Measurements from ENCODE around the gene TMEM131L. TPM values are rescaled to one million over a fixed set of nuclear protein-coding genes. Genes with fewer than 3 reads are reported as not detected.

TMEM131L gene
- total RNA-seq, 3 donors from 2014 or later (not counting 1 experiment from before 2014, with no cell fraction given) = 67.8 to 105 (median 71.1) TPM

DNA sequence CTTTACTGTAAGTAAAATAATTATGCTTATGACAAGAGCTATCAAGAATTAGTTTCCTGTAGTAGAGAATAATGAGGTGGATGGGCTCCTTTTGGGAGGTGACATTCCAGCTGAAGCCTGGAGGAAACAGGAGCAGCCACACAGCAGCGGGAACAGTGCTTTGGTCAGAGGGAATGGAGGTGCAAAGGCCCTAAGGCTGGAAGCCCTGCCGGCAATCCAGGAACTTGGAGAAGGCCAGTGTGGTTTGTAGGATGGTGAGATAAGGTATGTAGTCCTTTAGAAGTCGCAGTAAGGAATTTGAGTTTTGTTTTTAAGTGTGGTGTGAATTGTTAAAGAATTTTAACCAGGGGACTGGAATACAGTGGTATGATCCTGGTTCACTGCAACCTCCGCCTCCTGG, 8.1 kb downstream of the TMEM131L start:
- H3K4me1 ChIP-seq (ENCODE audit: control insufficient read depth, insufficient read depth, low read length) = peaks cover 36% of the 10 kb centered on the region
- intact Hi-C loops (cut with micrococcal nuclease) = no loop called here
- no peak overlapping the region for H3K4me3 ChIP-seq (ENCODE audit: low read length)
- H3K9me3 ChIP-seq (ENCODE audit: control insufficient read depth, insufficient read depth, low read length) = no peaks in the 10 kb centered on the region
- ATAC-seq = no peak
- no peaks in the 10 kb centered on the region for H3K27me3 ChIP-seq (ENCODE audit: control insufficient read depth, insufficient read depth, low read length)
- H3K36me3 Mint-ChIP-seq = peaks cover 15% of the 10 kb centered on the region
- H3K27ac Mint-ChIP-seq = peak overlapping the region; percentile 96 to 98
- H3K4me3 Mint-ChIP-seq = peak overlapping the region; percentile 17
- no peak for DNase-seq
- TF ChIP-seq, protein P1, sequence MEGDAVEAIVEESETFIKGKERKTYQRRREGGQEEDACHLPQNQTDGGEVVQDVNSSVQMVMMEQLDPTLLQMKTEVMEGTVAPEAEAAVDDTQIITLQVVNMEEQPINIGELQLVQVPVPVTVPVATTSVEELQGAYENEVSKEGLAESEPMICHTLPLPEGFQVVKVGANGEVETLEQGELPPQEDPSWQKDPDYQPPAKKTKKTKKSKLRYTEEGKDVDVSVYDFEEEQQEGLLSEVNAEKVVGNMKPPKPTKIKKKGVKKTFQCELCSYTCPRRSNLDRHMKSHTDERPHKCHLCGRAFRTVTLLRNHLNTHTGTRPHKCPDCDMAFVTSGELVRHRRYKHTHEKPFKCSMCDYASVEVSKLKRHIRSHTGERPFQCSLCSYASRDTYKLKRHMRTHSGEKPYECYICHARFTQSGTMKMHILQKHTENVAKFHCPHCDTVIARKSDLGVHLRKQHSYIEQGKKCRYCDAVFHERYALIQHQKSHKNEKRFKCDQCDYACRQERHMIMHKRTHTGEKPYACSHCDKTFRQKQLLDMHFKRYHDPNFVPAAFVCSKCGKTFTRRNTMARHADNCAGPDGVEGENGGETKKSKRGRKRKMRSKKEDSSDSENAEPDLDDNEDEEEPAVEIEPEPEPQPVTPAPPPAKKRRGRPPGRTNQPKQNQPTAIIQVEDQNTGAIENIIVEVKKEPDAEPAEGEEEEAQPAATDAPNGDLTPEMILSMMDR (IDR thresholded peaks at IDR 0.05) = no peak
- no peak overlapping the region for H3K27ac ChIP-seq (ENCODE audit: low read length)
- peaks cover 41% of the 10 kb centered on the region for H3K36me3 ChIP-seq (ENCODE audit: control insufficient read depth, insufficient read depth, low read length)
- peaks cover 58 to 79% of the 10 kb centered on the region in 2 donors for H3K4me1 Mint-ChIP-seq
- H3K27me3 Mint-ChIP-seq (ENCODE audit: low read depth in 2 of 2) = no peaks in the 10 kb centered on the region
- 98% methylated on average over 4 of the region's 4 CpGs for WGBS (ENCODE audit: insufficient coverage)
- H3K9me3 Mint-ChIP-seq = no peaks in the 10 kb centered on the region

DNA sequence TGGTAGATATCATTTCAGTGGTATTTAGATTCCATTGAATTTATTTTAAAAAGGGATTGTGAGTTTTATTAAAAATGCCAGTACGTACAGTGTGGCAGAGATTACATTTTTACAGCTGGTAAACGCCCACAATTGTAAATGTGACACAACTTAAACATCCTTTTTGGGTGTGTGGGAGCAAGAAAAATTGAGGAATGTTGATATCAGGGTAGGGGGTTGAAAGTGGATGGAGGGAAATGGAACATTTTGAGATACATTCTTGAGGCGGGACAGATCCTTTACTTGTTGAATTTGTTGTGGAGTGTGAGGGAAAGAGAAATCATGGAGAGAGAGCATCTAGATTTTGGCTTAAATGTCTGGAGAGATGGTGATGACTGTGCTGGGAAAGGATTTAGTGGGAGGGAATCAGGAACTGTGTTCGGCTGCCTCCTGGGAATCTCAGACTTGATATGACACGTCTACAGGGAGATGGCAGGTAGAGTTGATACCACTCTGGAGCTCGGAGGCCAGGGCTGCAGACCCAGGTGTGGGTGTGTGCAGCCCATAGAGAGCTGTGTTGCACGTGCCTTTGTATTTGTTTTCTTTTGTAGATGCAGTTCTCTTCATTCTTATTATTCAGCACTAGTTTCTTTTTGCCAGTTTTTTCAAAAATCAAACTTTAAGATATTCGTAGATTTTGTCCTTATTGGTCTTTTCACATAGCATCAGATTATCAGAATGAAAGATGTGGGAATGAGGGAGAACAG, 10.8 kb downstream of the TMEM131L start:
- Histone ChIP-seq H3K9me3 (ENCODE audit: control insufficient read depth, insufficient read depth, low read length) (no peaks in the 10 kb centered on the region), H3K36me3 (ENCODE audit: control insufficient read depth, insufficient read depth, low read length) (peaks cover 47% of the 10 kb centered on the region), H3K4me1 (ENCODE audit: control insufficient read depth, insufficient read depth, low read length) (peaks cover 29% of the 10 kb centered on the region), H3K27me3 (ENCODE audit: control insufficient read depth, insufficient read depth, low read length) (no peaks in the 10 kb centered on the region), H3K4me3 (ENCODE audit: low read length) (no peak overlapping the region), H3K27ac (ENCODE audit: low read length) (no peak overlapping the region)
- TF ChIP-seq, protein P1 (IDR thresholded peaks at IDR 0.05) = no peak
- peaks cover 47 to 65% of the 10 kb centered on the region in 2 donors for H3K4me1 Mint-ChIP-seq
- intact Hi-C loops (cut with micrococcal nuclease) = no loop called here
- no peaks in the 10 kb centered on the region for H3K27me3 Mint-ChIP-seq (ENCODE audit: low read depth in 2 of 2)
- H3K36me3 Mint-ChIP-seq = peaks cover 11% of the 10 kb centered on the region
- ATAC-seq = no peak
- peak overlapping the region; percentile 42 to 56 for H3K27ac Mint-ChIP-seq
- no peak for DNase-seq
- 86% methylated on average over 6 of the region's 8 CpGs for WGBS (ENCODE audit: insufficient coverage)
- H3K4me3 Mint-ChIP-seq = no peak overlapping the region
- H3K9me3 Mint-ChIP-seq = no peaks in the 10 kb centered on the region

DNA sequence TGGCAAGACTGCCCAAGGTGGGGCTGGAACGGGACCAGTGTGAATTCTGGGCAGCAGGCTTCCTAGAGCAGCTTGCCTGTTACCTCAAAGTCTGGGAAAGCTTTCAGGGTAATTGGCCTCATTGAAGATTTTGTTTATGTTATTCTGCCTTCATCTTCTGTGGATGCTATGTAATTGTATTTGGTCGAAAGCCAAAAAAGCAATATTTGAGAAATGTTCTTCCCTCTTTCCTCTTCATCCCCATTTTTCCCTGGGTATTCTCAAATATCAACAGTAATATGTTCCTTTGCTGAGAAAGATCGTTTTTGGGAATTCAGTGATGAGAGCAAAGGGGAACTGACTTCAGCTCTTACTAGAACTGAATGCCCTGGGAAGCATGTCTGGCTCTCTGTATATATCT, 12.9 kb downstream of the TMEM131L start:
- intact Hi-C loops (cut with micrococcal nuclease) = no loop called here
- peaks cover 7% of the 10 kb centered on the region for H3K36me3 Mint-ChIP-seq
- WGBS (ENCODE audit: insufficient coverage) = 68% methylated on average over 2 of the region's 3 CpGs
- Histone ChIP-seq H3K27ac (ENCODE audit: low read length) (no peak overlapping the region), H3K36me3 (ENCODE audit: control insufficient read depth, insufficient read depth, low read length) (peaks cover 44% of the 10 kb centered on the region), H3K4me3 (ENCODE audit: low read length) (no peak overlapping the region), H3K9me3 (ENCODE audit: control insufficient read depth, insufficient read depth, low read length) (no peaks in the 10 kb centered on the region), H3K27me3 (ENCODE audit: control insufficient read depth, insufficient read depth, low read length) (no peaks in the 10 kb centered on the region), H3K4me1 (ENCODE audit: control insufficient read depth, insufficient read depth, low read length) (peaks cover 24% of the 10 kb centered on the region)
- H3K4me1 Mint-ChIP-seq = peaks cover 42 to 58% of the 10 kb centered on the region in 2 donors
- TF ChIP-seq, protein P1 (IDR thresholded peaks at IDR 0.05) = no peak
- H3K4me3 Mint-ChIP-seq = no peak overlapping the region
- H3K27ac Mint-ChIP-seq = peak overlapping the region; percentile 42 to 65
- ATAC-seq = no peak
- DNase-seq = no peak
- H3K27me3 Mint-ChIP-seq (ENCODE audit: low read depth in 2 of 2) = no peaks in the 10 kb centered on the region
- no peaks in the 10 kb centered on the region for H3K9me3 Mint-ChIP-seq
